GM21423 (cell line): ENCODE data around the gene TARBP2.

ENCODE experiments used
- ATAC-seq: cut with Tn5 transposase; IDR thresholded peaks from one replicate; pipeline ENCODE4 v1.9.1; 2021; ENCODE audit warnings: mild to moderate bottlenecking, moderate library complexity; ENCODE audit not compliant: unreplicated experiment

The TARBP2 gene

DNA sequence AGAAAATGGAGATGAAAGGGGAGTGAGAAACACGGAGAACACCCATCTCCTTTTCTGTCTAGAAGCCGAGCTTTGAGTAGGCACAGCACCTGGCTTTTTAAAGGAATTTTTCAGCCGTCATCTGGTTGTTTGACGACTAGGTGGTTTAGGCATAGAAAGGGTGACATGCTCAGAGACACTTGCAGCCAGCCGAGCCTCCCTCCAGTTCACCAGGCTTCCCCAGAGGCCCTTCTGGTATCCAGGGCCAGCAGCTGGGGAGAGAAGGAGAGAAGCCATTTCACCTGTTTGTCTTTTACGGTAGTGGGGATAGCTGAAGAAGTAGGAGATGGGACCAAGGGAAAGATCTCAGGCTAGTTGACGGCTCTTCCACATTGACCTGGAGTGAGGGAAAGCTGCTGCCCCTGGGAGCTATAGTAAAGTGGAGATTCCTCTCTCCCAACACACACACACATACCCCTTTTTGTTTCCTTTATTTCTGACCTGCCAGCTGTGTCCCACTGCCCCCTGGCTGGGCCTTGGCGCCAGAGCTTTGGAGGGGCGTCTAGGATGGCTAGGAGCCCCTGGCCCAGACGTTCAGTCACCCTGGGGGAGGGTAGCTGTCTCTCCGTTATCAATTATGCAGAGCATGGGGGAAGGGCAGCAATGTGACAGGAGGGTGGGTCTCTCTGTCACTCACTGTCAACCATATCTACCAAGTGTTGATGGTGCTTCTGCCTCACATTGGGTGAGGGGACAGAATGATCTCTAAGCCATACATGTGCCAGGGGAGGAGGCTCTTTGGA lies 7.3 kb upstream of the TARBP2 start:
- no peak for ATAC-seq

DNA sequence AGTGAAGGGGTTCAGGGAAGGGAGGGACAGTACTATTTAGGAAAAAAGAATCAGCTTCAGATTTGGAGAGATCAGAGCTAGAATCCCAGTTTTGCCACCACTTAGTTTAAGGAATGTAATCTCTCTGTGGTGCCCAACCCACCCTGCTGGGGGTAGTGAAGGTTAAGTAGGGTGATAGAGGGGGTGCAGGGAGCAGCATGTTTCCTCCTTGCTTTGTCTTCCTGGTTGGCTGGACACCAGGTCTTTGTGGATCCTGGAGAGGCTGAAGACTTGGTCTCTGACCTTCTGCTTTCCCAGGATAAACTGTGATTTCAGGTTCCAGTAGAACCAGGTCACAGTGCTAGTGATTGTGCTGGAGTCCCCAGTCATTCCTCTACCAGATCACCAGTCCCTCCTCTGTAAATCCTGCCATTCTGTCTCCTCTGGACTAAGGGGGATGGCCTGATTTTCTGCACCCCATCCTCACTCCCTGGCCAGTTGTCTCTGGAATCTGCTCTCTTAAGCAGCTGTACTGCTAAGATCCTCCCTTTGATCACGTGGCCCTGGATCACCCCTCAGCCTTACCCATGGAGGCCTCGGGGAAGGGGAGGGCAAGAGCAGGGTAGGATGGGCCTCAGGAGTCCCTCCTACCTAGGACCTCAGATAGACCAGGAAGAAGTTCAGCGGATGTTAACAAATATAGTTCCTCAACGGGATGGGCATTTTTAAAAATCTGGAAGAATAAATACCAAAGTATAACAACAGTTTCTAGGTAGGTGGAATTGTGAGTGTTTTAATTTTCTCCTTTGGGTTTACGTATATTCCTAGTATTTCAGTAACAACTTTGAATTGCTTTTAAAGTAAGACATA lies 5.0 kb upstream of the TARBP2 start:
- ATAC-seq = no peak

DNA sequence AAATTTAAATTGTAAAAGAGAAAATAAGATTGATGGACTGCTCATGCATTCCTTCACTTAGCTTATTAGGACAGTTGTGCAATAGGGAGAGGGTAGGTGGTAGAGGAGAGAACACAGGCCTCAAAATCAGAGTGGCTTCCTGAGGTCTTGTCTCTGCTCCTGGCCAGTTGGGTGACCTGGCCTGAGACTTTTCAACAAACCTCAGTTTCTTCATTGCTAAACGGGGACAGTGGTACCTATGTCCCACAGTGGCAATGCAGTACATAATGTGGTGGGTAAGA lies 4.4 kb upstream of the TARBP2 start:
- no peak for ATAC-seq

DNA sequence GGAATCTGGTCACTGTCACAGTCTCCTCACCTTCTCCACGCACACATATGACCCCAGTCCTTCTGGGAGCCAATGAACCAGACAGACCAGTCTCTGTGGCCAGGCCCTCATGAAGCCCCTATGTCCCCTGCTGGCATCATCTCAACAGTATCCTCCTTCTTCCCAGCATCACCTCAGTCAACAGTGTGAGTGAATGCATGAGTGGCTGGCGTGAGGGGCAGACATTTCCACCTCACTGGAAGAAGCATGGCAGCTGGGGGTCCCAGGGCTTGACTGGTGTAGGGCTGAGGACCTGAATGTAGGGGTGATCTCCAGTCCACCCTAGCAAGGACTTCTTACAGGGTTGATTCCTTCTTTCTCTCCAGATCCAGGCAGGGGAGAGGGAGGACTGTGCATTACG lies 3.6 kb upstream of the TARBP2 start:
- no peak for ATAC-seq

DNA sequence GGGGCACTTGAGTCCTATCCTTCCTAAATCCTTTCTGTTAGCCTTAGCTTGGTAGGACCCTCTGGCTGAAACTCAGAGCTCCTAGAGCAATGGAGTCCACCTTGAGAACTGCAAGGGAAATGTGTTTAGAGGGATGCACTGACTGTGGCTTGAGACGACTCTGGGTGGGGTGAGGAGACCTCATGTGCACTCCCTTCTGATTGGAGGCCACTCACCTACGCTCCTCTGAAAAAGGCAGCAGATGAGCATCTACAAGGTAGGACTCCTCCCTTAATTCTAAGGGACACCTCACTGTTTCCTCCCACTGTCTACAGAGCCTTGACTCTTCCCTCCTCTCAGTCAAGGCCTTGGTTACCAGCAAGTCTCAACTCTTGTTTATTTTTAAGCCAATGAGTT lies 2.9 kb upstream of the TARBP2 start:
- ATAC-seq = no peak

DNA sequence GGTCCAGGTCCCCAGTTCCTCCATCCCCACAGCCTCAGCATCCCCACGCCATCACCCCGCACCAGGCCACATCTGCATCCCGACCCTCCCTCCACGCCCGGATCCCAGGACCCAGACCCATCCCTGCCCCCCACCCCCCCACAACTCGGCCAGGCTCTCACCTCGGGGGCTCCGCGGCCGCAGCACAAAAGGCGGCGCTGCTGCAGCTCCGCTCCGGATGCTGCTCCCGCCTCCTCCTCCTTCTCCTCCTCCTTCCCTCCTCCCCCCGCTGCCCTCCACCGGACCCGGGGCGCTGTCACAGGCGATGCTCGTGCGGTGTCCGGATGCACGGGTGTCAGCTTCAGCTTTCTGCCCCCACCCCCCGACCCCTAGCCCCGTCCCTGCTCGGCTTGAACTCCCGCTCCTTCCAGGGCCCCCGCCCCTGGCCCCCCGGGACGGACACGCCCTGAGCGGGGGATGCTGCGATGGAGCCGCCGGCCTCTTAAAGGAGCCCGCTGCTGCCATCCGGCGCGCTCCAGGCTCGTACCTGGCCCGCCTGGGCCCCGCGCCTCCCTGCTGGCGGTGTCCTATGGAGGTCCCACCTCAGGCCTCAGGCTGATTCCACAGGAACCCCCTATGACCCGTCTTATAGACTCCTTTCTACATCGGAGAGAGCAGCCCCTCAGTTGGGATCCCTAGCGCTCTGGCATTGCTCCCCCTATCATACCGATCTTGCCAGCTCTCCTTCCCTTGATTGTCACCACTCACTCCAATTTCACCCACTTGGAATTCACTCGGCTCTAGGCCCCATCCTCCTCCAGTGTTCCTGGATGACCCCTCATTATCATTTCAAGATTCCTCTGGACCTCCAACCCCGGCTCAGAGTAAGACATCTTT lies 1.6 kb upstream of the TARBP2 start, which contains the start of gene MAP3K12:
Gene MAP3K12 (minus strand): TSS at position 193 of the 876 bp plus-strand sequence. CDS start 12,067 bp downstream, outside the sequence.
- no peak for ATAC-seq

DNA sequence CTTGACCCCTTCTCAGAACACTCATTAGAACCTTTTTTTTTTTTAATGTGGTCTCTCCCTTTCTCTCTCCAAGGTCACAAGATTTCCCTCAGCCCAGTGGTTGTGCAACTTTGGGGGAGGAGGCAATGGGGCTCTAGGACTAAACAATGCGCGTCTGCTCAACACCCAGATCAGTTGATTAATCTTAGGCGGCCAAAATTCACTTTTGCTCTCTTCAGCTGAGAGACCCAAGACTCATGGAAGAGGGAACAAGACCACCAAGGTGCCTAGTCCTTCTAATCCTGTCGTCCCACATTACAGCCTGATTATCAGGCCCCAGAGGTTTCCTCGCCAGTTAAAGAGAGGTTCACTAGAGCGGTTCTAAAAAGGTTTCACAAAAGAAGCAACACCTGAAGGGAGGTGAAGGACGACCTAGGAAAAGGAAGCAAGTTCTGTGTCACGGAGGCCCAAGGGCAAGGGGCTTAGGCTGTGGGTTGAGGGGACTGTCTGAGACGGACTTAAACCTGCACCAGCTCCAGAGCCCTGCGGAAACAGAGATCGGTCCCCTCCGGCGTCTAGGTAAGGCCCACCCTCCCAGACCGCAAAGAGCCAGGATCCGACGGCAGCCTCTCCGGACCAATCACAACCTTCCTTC lies 824 bp upstream of the TARBP2 start:
- ATAC-seq = no peak

DNA sequence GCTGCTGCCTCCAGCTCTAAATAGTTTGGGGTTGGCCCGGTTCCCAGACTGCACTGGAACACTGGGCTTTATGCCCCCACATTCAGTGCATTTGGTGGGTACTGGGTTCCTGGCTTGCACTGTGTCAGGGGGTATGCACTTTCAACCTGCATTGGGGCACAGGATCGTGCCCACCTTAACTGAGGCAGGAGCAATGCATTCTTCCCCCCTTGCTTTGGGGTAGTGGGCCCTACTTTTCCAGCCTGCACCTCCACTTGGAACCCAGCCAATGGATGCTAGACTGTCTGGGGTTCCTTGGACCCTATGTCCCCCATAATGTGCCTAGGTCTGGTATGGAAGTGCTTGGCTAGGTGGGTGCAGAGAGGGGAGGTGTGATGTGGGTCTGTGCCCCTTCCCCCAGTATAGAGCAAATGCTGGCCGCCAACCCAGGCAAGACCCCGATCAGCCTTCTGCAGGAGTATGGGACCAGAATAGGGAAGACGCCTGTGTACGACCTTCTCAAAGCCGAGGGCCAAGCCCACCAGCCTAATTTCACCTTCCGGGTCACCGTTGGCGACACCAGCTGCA lies 615 bp downstream of the TARBP2 start:
- ATAC-seq = no peak

DNA sequence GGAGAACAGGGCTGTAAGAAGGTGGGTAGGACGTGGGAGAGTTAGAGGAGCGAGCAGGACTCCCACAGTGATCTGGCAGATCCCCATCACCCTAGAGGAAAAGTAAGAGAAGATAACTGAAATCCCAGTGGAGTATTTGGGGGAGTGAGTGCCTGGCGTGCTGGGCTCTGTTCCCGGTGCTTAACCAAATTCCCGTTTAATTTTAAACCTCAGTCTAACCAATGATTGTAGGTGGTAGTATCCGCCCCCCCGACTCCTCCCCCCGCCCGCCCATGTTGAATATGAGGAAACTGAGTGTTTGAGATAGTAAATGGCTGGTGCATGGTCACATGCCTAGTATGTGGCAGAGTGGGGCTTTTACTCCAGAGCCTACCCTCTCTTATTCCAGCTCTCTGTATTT lies 1.2 kb downstream of the TARBP2 start:
- no peak for ATAC-seq

DNA sequence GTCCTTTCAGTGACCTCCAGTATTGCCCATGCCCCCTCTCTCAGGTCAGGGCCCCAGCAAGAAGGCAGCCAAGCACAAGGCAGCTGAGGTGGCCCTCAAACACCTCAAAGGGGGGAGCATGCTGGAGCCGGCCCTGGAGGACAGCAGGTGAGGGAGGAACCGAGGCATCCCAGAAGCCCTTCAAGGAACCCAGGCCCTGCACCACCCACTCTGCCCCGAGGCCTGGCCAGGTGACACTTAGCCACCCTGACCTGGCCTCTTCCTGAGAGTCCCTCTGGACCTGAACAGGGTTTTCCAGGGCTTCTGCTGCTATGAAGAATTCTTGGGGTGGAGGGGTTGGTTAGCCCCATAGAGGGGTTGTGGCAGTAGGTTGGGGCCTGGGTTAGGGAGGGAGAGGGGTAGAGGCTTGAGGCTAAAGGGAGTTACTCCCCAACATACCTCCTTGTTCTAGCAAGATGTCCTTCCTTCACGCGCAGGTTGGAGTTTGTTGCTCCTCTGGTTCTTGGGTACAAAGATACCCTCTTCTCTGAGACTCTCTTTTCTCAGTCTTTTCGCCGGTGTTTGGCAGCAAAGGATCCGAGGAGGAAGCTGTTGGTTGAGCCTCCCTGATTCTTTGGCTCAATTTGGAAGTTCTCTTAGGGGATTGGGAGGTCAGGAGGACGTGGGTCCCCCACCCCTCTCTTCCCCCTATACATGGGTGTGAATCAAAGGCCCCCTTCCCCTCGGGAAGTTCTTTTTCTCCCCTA lies 2.1 kb downstream of the TARBP2 start:
- no peak for ATAC-seq

DNA sequence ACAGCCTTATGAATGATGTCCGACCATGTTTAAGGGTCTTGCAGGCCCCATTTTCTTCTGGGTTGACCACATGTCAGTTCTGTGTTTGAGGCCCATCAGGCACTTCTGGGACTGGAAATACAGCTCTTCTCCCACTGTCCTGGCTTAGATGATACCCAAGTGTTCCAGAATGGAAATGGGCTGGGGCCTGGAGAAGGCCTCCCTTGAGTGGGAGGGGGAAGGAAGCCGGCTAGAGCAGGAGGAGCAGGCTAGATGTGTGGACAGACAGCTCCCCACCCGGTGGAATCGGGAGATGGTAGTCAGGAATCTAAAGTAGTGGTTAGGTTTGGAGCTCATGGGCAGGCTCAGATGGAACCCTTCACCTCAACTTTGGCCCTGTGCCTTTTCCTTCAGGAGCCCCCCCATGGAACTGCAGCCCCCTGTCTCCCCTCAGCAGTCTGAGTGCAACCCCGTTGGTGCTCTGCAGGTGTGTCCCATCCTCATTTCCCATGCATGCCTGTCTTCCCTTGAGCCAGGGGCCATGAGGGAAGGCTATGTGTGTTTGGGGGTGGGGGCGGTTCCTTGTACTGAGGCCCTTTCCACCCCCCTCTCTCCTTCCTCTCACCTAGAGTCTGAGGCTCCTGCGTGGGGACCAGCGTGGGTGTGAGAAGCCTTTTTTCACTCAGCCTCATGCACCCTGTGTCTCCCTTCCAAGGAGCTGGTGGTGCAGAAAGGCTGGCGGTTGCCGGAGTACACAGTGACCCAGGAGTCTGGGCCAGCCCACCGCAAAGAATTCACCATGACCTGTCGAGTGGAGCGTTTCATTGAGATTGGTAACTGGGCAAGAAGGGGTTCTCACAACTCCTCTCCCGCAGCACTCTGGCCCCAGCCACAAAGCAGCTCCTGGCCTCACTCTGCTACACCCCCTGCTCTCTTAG lies 3.2 kb downstream of the TARBP2 start:
- ATAC-seq = no peak

DNA sequence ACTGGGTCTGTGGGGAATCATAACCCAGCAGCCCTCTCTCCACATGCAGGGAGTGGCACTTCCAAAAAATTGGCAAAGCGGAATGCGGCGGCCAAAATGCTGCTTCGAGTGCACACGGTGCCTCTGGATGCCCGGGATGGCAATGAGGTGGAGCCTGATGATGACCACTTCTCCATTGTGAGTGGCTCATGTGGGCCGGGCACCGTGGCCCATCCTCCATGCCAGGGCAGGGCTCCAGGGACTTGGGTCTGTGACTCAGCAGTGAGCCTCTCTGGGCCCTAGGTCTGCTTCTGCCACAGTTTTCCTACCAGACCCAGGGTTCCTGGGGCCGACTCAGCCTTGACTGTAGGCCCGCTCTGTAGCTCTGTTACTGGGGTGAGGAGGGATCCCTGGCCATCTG lies 4.0 kb downstream of the TARBP2 start:
- no peak for ATAC-seq

DNA sequence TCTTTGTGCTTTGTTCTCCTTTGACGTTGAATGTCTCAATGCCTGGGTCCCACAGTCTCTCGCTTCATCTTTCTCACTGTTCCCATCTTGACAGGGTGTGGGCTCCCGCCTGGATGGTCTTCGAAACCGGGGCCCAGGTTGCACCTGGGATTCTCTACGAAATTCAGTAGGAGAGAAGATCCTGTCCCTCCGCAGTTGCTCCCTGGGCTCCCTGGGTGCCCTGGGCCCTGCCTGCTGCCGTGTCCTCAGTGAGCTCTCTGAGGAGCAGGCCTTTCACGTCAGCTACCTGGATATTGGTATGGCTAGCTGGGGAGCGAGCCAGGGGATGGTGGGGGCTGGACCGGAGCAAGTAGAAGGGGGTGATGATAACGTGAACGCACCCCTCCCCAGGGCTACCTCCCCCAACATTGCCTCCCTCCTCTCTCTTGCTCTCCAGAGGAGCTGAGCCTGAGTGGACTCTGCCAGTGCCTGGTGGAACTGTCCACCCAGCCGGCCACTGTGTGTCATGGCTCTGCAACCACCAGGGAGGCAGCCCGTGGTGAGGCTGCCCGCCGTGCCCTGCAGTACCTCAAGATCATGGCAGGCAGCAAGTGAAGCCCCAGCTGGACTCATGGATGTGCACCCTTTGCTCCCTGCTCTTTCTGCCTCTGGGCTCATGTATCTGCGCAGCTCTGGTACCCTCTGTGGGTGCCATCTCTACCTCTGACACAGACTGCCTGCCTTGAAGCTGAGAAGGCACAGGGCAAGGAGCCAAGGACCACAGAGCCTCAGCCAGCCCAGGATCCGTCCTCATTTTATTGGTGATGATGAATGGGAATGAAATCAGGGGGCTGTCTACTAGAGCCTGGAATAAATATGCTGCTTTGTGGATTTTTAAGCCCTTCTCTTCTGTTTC lies 4.7 kb downstream of the TARBP2 start:
- no peak for ATAC-seq

DNA sequence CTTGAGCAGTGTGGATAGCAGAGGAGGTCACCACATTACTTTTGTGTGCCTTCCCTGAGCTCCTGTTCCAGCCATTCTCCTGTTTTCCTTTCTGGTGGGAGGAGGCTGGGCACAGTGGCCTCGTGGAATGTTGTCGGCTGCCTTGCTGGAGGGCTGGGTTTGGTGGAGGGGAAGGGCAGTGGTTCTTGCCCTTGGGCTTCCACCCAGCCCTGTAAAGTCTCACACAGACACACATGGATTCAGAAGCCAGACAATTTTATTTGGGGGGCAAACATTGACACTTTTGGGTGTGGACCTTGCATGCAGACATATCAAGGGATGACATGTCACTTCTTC lies 5.3 kb downstream of the TARBP2 start:
- no peak for ATAC-seq

DNA sequence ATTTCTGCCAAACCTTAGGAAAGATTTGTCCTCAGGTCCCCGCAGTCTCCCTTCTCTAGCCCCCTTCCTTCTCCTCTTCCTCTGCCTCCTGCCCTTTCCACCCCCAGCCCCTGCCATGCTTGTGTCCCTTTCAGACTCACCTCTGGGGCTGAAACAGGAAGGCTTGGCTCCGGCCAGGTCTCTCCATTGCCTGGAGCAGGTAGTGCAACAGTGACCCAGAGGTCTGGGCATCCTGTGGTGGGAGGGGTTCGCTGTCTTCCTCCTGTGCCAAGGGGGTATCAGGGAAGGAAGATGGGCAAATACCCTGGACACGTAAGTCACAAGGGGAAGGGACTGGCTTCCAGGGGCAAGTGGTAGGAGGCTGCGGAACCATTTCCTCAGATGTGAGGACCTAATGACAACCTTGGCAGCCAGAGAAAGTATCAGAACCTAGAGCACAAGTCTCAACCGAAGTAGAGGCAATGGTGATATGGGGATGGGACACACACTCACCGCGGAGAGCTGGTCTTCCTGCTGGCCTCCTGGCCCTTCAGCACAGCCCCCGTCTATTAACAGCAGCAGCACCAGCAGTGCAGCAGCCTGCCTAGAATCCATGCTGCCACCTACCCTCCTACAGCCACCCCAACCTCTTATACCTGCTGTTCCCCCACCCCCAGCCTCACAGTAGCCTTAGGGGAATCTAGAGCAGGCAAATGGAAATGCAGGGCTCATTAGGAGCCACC lies 6.0 kb downstream of the TARBP2 start, which contains the start of gene NPFF:
Gene NPFF (minus strand): TSS at position 604 of the 722 bp plus-strand sequence. CDS start 10 bp downstream, at position 594.
- ATAC-seq = no peak

DNA sequence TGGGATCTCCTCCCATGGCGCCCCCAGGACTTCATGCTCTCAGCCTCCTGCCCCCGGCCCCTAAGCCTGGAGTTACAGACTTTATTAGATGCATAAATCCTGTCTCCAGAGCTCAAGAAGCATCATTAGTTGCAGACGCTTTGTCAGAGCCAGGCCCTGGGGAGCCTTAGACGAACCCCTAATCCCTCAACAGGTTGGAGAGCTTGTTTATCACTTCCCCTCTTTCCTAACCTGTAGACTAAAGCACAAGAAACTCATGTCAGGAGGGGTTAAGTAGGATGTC lies 6.5 kb downstream of the TARBP2 start:
- ATAC-seq = no peak

DNA sequence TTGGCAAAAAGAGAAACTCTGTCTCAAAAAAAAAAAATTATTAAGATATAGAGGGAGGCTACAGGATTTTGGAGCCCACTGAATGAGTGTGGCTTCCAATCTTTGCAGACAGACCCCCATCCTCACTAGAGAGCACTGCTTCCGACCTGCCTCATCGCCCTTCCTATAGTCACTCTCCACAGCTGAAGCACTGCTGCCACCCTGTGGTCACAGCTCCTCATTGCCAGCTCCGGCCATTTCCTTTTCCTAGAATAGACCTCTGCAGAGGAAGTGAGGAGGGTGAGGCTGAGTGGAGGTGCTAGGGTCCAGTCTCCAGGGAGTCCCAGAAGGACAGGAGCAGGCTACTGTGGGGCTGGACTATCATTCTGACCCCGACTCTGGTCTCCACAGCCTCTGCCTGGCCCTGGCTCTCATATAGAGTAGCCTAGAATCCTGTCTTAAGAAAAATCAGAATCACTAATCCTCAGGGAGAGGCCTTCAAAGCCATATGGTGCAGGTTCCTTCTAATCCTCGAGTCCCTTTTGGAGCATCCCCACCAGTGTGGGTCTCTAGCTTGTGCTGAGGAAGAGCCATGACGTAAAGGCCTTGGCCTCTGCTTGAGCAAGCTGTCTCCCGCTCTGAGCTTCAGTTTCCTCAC lies 7.6 kb downstream of the TARBP2 start:
- ATAC-seq = peak; percentile 90
